PC-3 (cell line): Measurements from ENCODE around the gene DNAH3.

Experiments
- EZH2 ChIP-seq: fragments of 300-600 bp; sonication (generic); IDR thresholded peaks from one replicate; pipeline ENCODE4 v1.6.1; 2017; ENCODE audit warnings: antibody characterized with exemption, mild to moderate bottlenecking, low read length; ENCODE audit not compliant: unreplicated experiment
- EZH2phosphoT487 ChIP-seq: fragments of 300-600 bp; sonication (generic); IDR thresholded peaks from 2 replicates; pipeline ENCODE4 v1.6.1; 2018; ENCODE audit warnings: mild to moderate bottlenecking, antibody characterized with exemption, low read length, borderline replicate concordance
- TF ChIP-seq, protein P1 (sequence below): fragments of 300-600 bp; sonication (generic); conservative IDR thresholded peaks from 2 replicates; pipeline ENCODE4 v1.5.1; 2017; ENCODE audit warnings: antibody characterized with exemption, low read depth, mild to moderate bottlenecking, low read length

DNA sequence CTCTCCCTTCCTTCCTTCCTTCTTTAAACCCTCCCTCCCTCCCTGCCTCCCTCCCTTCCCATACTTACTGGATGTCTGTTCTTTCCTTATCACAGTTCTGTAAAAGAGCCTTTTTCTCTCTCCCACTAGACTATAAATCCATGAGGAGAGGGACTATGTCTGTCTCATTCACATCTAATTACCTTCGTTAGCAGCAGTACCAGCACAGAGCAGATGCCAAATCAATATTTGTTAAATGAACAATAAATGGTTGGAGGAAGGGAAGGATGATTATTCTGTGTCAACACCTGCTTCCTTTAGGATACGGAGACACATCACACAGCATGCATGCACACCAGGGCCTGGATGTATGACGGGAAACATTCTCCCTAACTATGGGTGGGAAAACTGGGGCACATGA is 94.2 kb downstream of the DNAH3 start:
- TF ChIP-seq, protein P1, sequence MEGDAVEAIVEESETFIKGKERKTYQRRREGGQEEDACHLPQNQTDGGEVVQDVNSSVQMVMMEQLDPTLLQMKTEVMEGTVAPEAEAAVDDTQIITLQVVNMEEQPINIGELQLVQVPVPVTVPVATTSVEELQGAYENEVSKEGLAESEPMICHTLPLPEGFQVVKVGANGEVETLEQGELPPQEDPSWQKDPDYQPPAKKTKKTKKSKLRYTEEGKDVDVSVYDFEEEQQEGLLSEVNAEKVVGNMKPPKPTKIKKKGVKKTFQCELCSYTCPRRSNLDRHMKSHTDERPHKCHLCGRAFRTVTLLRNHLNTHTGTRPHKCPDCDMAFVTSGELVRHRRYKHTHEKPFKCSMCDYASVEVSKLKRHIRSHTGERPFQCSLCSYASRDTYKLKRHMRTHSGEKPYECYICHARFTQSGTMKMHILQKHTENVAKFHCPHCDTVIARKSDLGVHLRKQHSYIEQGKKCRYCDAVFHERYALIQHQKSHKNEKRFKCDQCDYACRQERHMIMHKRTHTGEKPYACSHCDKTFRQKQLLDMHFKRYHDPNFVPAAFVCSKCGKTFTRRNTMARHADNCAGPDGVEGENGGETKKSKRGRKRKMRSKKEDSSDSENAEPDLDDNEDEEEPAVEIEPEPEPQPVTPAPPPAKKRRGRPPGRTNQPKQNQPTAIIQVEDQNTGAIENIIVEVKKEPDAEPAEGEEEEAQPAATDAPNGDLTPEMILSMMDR: no peak
- TF ChIP-seq EZH2 (no peak), EZH2phosphoT487 (no peak)
